Loucy (cell line): Measurements from ENCODE around the gene PRICKLE2.

Experiments used
- H2AFZ ChIP-seq: fragments of 200-600 bp; sonication (generic); 2 replicates; pipeline ENCODE4 v1.6.0; 2016; ENCODE audit warnings: antibody characterized with exemption, mild to moderate bottlenecking, low read length, moderate library complexity
- H3F3A ChIP-seq: fragments of 200-600 bp; 2 replicates; pipeline ENCODE4 v1.6.0; 2016; ENCODE audit warnings: antibody characterized with exemption, low read depth, mild to moderate bottlenecking
- H3K27me3 ChIP-seq: fragments of 200-600 bp; sonication (generic); 2 replicates; pipeline ENCODE4 v1.6.1; 2014; ENCODE audit warnings: low read length, mild to moderate bottlenecking; ENCODE audit not compliant: insufficient read depth, poor library complexity, severe bottlenecking
- H3K36me3 ChIP-seq: fragments of 200-600 bp; sonication (generic); 2 replicates; pipeline ENCODE4 v1.6.1; 2016; ENCODE audit warnings: low read length; ENCODE audit not compliant: insufficient read depth
- H3K4me1 ChIP-seq: fragments of 200-600 bp; sonication (generic); 2 replicates; pipeline ENCODE4 v1.5.1; 2014; ENCODE audit warnings: low read length, mild to moderate bottlenecking; ENCODE audit not compliant: insufficient read depth, poor library complexity, severe bottlenecking
- H3K4me2 ChIP-seq: fragments of 200-600 bp; sonication (generic); 2 replicates; pipeline ENCODE4 v1.6.0; 2014; ENCODE audit warnings: antibody characterized with exemption, low read length, low read depth, mild to moderate bottlenecking; ENCODE audit not compliant: poor library complexity, severe bottlenecking
- H3K4me3 ChIP-seq: fragments of 200-600 bp; sonication (generic); 2 replicates; pipeline ENCODE4 v1.5.1; 2014; ENCODE audit warnings: low read length, mild to moderate bottlenecking, mixed read lengths; ENCODE audit not compliant: poor library complexity, severe bottlenecking
- H3K79me2 ChIP-seq: fragments of 200-600 bp; sonication (generic); 2 replicates; pipeline ENCODE4 v1.6.1; 2014; ENCODE audit warnings: low read length; ENCODE audit not compliant: insufficient read depth
- H3K9ac ChIP-seq: fragments of 200-600 bp; sonication (generic); 2 replicates; pipeline ENCODE4 v1.6.0; 2014; ENCODE audit warnings: mild to moderate bottlenecking, low read depth, low read length, moderate library complexity; ENCODE audit not compliant: poor library complexity, severe bottlenecking
- H3K9me2 ChIP-seq: fragments of 200-600 bp; sonication (generic); replicated peaks from 2 replicates; pipeline ENCODE4 v1.6.1; 2016; ENCODE audit warnings: low read depth, low read length, mixed read lengths
- H3K9me3 ChIP-seq: fragments of 200-600 bp; sonication (generic); 2 replicates; pipeline ENCODE4 v1.6.1; 2014; ENCODE audit warnings: mild to moderate bottlenecking, antibody characterized with exemption, low read length, low read depth; ENCODE audit not compliant: insufficient read depth
- H4K20me1 ChIP-seq: fragments of 200-600 bp; sonication (generic); 2 replicates; pipeline ENCODE4 v1.6.0; 2014; ENCODE audit warnings: antibody characterized with exemption, low read length, mild to moderate bottlenecking; ENCODE audit not compliant: insufficient read depth, poor library complexity, severe bottlenecking
- EZH2phosphoT487 ChIP-seq: fragments of 200-600 bp; IDR thresholded peaks from 2 replicates; pipeline ENCODE4 v1.6.1; 2018; ENCODE audit warnings: antibody characterized with exemption, mild to moderate bottlenecking, moderate library complexity, borderline replicate concordance
- TF ChIP-seq, protein P1 (sequence below): fragments of 200-600 bp; sonication (generic); conservative IDR thresholded peaks from 2 replicates; pipeline ENCODE4 v1.5.1; 2014; ENCODE audit warnings: mild to moderate bottlenecking, antibody characterized with exemption, low read length

Gene PRICKLE2

DNA sequence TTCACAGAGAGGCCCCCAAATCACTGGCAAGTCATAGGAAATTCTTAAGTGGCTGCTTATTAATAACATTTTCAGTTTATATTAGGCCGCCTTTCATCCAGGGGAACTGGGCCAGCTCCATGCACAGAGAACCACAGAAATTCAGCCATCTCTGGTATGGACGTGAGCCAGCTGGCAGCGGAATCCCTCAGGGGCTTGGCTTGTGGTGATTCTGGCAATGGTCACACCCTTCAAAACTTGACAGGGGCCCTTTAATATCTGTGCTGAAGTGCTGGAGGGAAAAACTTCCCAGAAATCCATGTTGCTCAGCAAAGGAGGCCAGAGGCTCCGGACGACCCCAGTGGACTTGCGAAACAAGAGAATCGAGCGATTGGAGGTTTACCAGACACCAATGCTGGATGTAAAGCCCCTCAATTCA is 11.3 kb downstream of the PRICKLE2 start:
- no peak overlapping the region for H2AFZ ChIP-seq
- H3K36me3 ChIP-seq, result no peaks in the 10 kb centered on the region
- no peaks in the 10 kb centered on the region for H3K79me2 ChIP-seq
- H3K9me3 ChIP-seq, result no peaks in the 10 kb centered on the region
- no peaks in the 10 kb centered on the region for H3K9me2 ChIP-seq
- H3K9ac ChIP-seq, result no peak overlapping the region
- no peaks in the 10 kb centered on the region for H3F3A ChIP-seq
- H3K4me1 ChIP-seq, result no peaks in the 10 kb centered on the region
- H4K20me1 ChIP-seq, result no peaks in the 10 kb centered on the region
- TF ChIP-seq, protein P1, sequence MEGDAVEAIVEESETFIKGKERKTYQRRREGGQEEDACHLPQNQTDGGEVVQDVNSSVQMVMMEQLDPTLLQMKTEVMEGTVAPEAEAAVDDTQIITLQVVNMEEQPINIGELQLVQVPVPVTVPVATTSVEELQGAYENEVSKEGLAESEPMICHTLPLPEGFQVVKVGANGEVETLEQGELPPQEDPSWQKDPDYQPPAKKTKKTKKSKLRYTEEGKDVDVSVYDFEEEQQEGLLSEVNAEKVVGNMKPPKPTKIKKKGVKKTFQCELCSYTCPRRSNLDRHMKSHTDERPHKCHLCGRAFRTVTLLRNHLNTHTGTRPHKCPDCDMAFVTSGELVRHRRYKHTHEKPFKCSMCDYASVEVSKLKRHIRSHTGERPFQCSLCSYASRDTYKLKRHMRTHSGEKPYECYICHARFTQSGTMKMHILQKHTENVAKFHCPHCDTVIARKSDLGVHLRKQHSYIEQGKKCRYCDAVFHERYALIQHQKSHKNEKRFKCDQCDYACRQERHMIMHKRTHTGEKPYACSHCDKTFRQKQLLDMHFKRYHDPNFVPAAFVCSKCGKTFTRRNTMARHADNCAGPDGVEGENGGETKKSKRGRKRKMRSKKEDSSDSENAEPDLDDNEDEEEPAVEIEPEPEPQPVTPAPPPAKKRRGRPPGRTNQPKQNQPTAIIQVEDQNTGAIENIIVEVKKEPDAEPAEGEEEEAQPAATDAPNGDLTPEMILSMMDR, result no peak
- no peak for TF ChIP-seq EZH2phosphoT487
- no peak overlapping the region for H3K4me2 ChIP-seq
- H3K27me3 ChIP-seq, result no peaks in the 10 kb centered on the region
- no peak overlapping the region for H3K4me3 ChIP-seq

DNA sequence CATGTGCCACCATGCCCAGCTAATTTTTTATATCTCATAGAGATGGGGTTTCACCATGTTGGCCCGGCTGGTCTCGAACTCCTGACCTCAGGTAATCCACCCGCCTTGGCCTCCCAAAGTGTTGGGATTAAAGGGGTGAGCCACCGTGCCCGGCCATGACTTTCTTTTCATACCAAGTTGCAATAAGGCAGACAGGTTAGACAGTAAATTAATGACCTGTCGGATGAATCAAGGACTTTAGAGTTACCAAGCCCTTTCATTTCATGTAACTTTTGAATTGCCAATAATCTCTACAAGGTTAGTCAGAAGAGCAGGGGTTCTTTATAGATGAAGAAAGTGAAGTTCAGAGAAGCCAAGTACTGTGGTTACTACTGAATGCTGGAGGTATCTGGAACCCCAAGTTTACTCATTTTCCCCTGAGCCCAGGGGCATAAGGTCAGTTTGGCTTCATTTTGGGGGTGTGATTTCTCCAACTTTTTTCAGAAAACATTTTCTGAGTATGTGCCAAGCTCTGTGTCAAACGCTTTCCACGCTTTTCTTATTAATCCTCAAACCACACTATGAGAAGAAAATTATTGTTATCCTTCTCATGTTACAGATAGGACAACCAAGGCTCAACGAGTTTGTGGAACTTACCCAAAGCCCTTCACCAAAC is 11.9 kb downstream of the PRICKLE2 start:
- H3K4me1 ChIP-seq, result no peaks in the 10 kb centered on the region
- H3K4me3 ChIP-seq, result no peak overlapping the region
- H3K9me2 ChIP-seq, result no peaks in the 10 kb centered on the region
- TF ChIP-seq, protein P1, result no peak
- no peak for TF ChIP-seq EZH2phosphoT487
- no peaks in the 10 kb centered on the region for H3K36me3 ChIP-seq
- H3K79me2 ChIP-seq, result no peaks in the 10 kb centered on the region
- no peaks in the 10 kb centered on the region for H3K27me3 ChIP-seq
- no peaks in the 10 kb centered on the region for H4K20me1 ChIP-seq
- no peaks in the 10 kb centered on the region for H3F3A ChIP-seq
- H2AFZ ChIP-seq, result no peak overlapping the region
- no peak overlapping the region for H3K4me2 ChIP-seq
- no peak overlapping the region for H3K9ac ChIP-seq
- H3K9me3 ChIP-seq, result no peaks in the 10 kb centered on the region

DNA sequence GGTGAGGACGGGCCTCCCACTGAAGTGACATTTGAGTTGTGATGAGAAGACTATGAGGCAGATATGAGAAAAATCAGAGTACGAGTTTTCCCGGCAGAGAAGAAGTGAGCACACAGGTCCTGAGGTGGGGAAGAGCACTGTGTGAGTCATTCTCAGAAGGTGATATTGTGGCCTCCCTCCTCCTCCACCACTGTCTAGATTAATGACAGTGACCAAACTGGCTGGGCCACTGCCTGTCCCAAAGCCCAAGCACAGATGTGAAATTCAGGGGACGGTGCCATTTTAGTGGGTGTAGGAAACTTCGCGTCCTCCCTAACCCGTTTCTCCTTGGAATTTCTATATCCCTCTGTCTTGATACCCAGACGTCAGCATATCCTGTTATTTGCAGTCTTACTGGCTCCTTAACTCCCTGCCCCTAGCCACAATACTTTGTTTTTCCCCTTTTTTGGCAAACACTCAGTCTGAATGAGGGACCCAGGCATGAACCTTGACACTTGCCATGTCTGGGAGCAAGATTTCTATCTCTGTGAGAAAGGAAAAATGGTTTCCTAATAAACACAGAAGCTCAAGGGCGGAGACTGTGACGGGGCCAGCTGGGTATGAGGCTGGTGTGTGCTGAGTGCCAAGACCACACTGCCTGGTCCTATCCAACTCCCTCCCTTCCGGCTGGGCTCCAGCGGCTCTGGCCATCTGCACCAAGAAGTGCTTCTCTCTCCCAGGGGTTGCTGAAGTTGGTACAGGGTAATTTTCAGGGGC is 15.2 kb downstream of the PRICKLE2 start:
- Histone ChIP-seq H3K9me2 (no peaks in the 10 kb centered on the region), H3K9ac (no peak overlapping the region), H3K4me2 (no peak overlapping the region), H3K36me3 (no peaks in the 10 kb centered on the region), H3K27me3 (no peaks in the 10 kb centered on the region), H3K79me2 (no peaks in the 10 kb centered on the region), H3K4me3 (no peak overlapping the region), H2AFZ (no peak overlapping the region), H4K20me1 (no peaks in the 10 kb centered on the region), H3K4me1 (no peaks in the 10 kb centered on the region), H3K9me3 (no peaks in the 10 kb centered on the region), H3F3A (no peaks in the 10 kb centered on the region)
- TF ChIP-seq, protein P1, result no peak
